Prostate gland (tissue), 2 donors: ENCODE results near the gene PRRX1. TPM values are rescaled to one million over a fixed set of nuclear protein-coding genes. Genes with fewer than 3 reads are reported as not detected.

Source experiments
- DNase-seq: peaks from one replicate; pipeline ENCODE4 v3.0.0-alpha.2; 2019; ENCODE audit warnings: low spot score
- H3K27ac ChIP-seq, 2 donors: fragments of 200-600 bp; sonication (generic); 2 replicates each; pipeline ENCODE4 v1.5.1; 2017 to 2019
- H3K27me3 ChIP-seq: fragments of 200-600 bp; sonication (generic); replicated peaks from 2 replicates; pipeline ENCODE4 v1.5.1; 2019; ENCODE audit not compliant: insufficient read depth
- H3K36me3 ChIP-seq, 2 donors: fragments of 200-600 bp; sonication (generic); 1 replicate in 1 of 2; 2 replicates in 1 of 2; pipeline versions ENCODE4 v1.5.1 to v1.8.1; 2017 to 2019
- H3K4me1 ChIP-seq: fragments of 200-600 bp; sonication (generic); replicated peaks from 2 replicates; pipeline ENCODE4 v1.5.1; 2019
- H3K4me3 ChIP-seq, 2 donors: fragments of 200-600 bp; sonication (generic); 2 replicates each; pipeline ENCODE4 v1.5.1; 2017 to 2019
- H3K9me3 ChIP-seq: fragments of 200-600 bp; sonication (generic); 2 replicates; pipeline ENCODE4 v1.5.1; 2017
- POLR2A ChIP-seq: fragments of 450-650 bp; IDR thresholded peaks from one replicate; pipeline ENCODE4 v1.6.1; 2016; ENCODE audit warnings: antibody characterized with exemption, mild to moderate bottlenecking
- POLR2AphosphoS5 ChIP-seq: sonication (generic); formaldehyde crosslinking; IDR thresholded peaks from one replicate; pipeline ENCODE4 v1.6.1; 2017; ENCODE audit warnings: antibody characterized with exemption
- WGBS: methylation state at CpG from one replicate; pipeline ENCODE4 v1.1.5; 2018; 5-methylcytosine and 5-hydroxymethylcytosine counted together
- intact Hi-C: fragments of 100-400 bp; cut with DNase I; formaldehyde crosslinking; loops from one replicate; pipeline ENCODE4 v1.14.2; 2022
- total RNA-seq, 2 donors: library from RNA; depleted of rRNA; stranded (reverse); fragments of >200 nt; gene quantifications; one replicate each; pipeline ENCODE4 v1.1.0, GENCODE V29; 2016
- TF ChIP-seq, protein P1 (sequence below), 4 experiments: fragments of 200-600 bp in 2 of 4; fragments of 450-650 bp in 2 of 4; sonication (generic) in 2 of 4; IDR thresholded peaks; 1 replicate in 3 of 4; 2 replicates in 1 of 4; pipeline ENCODE4 v1.5.1; 2016 to 2019; ENCODE audit warnings: antibody characterized with exemption in 4 of 4, mild to moderate bottlenecking in 2 of 4, moderate library complexity in 2 of 4

Gene PRRX1
- total RNA-seq, 2 donors from 2014 or later: 7.0 to 35.2 TPM

DNA sequence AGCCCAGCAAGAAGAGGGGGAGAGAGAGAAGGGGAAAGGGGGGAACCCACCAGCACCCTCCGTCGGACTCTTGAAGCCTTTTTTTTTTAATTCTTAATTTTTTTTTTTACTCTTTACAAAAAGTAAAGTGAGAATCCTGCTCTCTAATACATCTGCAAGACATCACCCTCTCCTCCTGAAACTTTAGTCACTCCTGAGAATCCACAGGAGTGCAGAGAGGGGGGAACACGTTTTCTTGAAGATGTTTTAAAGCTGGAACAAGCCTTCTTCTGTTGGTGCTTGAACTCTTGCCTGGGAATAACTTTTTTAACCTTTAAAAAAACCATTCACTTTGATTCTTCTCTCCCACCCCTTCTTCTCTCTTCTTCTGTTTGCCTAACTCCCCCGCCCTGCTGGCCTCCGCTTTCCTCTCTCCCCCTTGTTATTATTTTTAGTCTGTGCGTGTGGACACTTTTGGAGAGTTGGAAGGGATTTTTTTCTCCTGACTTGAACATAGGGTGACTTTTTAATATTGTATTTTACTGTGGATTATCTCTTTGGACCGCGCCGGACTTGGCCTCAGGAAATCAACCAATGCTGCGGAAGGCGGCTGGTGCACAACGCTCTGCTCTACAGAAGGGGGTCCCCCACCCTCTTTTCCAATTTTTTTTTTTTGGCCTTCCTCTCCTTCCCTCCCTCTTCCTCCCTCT, 383 bp upstream of the PRRX1 start:
- Histone ChIP-seq H3K36me3 (no peaks in the 10 kb centered on the region), H3K27me3 (no peaks in the 10 kb centered on the region), H3K4me1 (no peaks in the 10 kb centered on the region), H3K4me3 (peak overlapping the region; percentile 45 to 56), H3K27ac (peak overlapping the region; percentile 82 to 83), H3K9me3 (no peaks in the 10 kb centered on the region)
- intact Hi-C loops: loop anchor here (2.0 to 5.0 kb wide), 2 partner anchors 133 to 731 kb away; no protein-coding TSS in a partner anchor
- 8% methylated on average over 12 of the region's 12 CpGs for WGBS
- TF ChIP-seq, protein P1, sequence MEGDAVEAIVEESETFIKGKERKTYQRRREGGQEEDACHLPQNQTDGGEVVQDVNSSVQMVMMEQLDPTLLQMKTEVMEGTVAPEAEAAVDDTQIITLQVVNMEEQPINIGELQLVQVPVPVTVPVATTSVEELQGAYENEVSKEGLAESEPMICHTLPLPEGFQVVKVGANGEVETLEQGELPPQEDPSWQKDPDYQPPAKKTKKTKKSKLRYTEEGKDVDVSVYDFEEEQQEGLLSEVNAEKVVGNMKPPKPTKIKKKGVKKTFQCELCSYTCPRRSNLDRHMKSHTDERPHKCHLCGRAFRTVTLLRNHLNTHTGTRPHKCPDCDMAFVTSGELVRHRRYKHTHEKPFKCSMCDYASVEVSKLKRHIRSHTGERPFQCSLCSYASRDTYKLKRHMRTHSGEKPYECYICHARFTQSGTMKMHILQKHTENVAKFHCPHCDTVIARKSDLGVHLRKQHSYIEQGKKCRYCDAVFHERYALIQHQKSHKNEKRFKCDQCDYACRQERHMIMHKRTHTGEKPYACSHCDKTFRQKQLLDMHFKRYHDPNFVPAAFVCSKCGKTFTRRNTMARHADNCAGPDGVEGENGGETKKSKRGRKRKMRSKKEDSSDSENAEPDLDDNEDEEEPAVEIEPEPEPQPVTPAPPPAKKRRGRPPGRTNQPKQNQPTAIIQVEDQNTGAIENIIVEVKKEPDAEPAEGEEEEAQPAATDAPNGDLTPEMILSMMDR (IDR thresholded peaks at IDR 0.05): no peak
- TF ChIP-seq POLR2A (no peak), POLR2AphosphoS5 (no peak)
- DNase-seq: no peak

DNA sequence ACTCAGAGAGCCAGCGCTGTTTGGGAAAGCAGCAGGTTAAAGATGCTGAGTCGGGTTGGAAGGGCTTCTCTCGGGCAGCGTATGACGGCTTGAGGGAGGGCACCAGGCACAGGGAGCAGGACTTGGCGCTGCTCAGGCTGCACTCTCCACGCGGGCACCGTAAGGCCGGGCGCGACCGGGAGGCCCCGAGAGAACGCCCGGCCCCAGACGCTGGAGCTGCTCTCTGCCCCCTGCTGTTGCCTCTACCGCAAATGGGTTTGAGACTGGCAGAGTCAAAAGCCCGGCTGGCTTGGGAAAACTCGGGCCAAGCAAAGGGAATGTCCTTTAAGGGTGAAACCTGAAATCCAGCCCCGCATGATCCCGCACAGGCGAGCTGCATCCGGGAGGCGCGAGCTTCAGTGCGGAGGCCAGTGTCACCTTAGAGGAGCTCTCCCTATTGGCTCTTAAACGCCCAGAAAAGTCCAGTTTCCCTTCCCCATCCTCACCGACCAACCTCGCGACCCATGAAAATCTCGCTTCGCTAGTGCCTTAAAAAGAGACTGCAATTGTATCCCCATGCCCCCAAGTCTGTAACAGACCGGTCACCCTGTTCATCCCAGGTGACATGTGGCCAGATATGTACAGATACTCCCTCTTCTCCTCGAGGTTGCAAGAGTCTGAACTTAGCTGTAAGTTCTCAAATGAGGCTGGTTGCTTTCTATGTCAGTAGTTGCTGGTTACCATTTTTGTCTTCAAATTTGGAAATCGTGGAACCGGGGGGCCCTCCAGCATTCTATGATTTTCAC, 1.1 kb downstream of the PRRX1 start:
- DNase-seq: no peak
- WGBS: 23% methylated on average over 31 of the region's 37 CpGs
- H3K27ac ChIP-seq: peak overlapping the region; percentile 82 to 83
- H3K4me1 ChIP-seq: no peaks in the 10 kb centered on the region
- TF ChIP-seq, protein P1 (IDR thresholded peaks at IDR 0.05): no peak
- TF ChIP-seq POLR2AphosphoS5: no peak
- no peak for TF ChIP-seq POLR2A
- no peaks in the 10 kb centered on the region for H3K9me3 ChIP-seq
- peak overlapping the region; percentile 45 to 56 for H3K4me3 ChIP-seq
- no peaks in the 10 kb centered on the region for H3K36me3 ChIP-seq
- H3K27me3 ChIP-seq: no peaks in the 10 kb centered on the region
- intact Hi-C loops: loop anchor here (2.0 to 5.0 kb wide), 3 partner anchors 73 to 733 kb away; no protein-coding TSS in a partner anchor

DNA sequence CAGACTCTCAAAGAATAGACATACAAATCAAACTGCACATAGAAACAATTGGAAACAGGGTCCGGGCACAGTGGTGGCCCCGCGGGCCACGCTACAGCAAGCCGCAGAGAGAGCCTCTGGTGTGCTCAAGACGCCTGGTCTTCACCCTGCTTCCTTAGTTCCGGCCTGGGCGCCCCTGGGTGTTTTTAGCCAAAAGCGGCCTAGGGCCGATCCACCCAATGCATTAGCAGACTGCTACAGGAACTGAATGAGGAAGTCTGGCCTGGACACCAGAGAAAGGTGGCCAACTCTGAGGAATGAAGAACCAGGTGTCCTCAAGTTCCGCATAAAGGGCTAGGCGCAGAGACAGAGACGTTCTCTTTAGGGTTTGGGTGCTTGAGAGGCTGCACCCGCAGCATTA, 1.7 kb downstream of the PRRX1 start:
- DNase-seq: no peak
- TF ChIP-seq, protein P1 (IDR thresholded peaks at IDR 0.05): no peak
- TF ChIP-seq POLR2A (no peak), POLR2AphosphoS5 (no peak)
- intact Hi-C loops: loop anchor here (2.0 to 5.0 kb wide), 2 partner anchors 73 to 135 kb away; no protein-coding TSS in a partner anchor
- H3K4me3 ChIP-seq: peak overlapping the region in 1 of 2 donors; percentile 45
- no peaks in the 10 kb centered on the region for H3K36me3 ChIP-seq
- WGBS: 71% methylated on average over 14 of the region's 14 CpGs
- H3K27ac ChIP-seq: peak overlapping the region; percentile 82 to 83
- no peaks in the 10 kb centered on the region for H3K9me3 ChIP-seq
- H3K4me1 ChIP-seq: no peaks in the 10 kb centered on the region
- no peaks in the 10 kb centered on the region for H3K27me3 ChIP-seq

DNA sequence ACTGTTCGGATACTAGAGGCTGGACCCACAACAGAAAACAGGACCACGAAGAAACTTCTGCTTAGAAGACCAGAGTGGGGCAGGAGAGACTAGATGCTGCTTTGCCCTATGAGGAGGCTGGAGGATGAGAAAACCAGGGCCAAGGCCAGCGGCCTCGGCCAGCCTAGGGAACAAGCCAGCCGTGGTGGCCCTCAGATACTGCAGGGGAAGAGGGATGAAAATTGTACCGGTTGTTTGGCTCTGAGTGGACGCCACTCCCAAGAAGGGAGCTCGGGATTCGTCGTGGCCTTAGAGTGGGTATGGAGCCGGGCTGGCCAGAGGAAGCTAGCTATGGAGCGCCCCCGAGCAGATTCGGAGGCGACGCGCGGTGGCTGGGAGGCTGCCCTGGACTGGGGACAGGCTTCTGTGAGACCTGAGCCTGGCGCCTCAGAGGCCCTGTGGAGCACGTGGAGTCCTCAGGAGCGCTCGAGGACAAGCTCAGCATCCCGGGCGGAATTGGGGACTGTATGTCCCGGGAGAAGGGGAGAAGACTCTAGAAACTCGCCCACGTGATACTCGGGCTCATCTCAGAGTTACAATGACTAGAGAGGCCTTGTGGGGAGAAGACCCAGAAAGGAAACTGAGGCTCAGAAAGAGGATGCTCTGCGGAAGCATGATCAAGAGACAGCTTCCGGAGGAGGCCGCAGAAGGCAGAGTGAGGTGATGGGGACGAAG, 2.8 kb downstream of the PRRX1 start:
- Histone ChIP-seq H3K27me3 (no peaks in the 10 kb centered on the region), H3K27ac (peak overlapping the region; percentile 60 to 83), H3K36me3 (no peaks in the 10 kb centered on the region), H3K4me1 (no peaks in the 10 kb centered on the region), H3K9me3 (no peaks in the 10 kb centered on the region), H3K4me3 (peak overlapping the region in 1 of 2 donors; percentile 10)
- intact Hi-C loops: loop anchor here (5.0 kb wide), 1 partner anchor 74 kb away; no protein-coding TSS in a partner anchor
- WGBS: 76% methylated on average over 32 of the region's 32 CpGs
- TF ChIP-seq, protein P1 (IDR thresholded peaks at IDR 0.05): no peak
- no peak for TF ChIP-seq POLR2A
- no peak for TF ChIP-seq POLR2AphosphoS5
- DNase-seq: no peak
